A204.1 (cell line): ENCODE data around the gene FAM222B.
A peak's percentile ranks its signal among the peaks of the same experiment; 100 is the strongest.
"Not testable (repeated sequence)": the region's sequence is repeated elsewhere in the genome, so short reads cannot be mapped to it uniquely, and the experiment has no call there.

ENCODE experiments used
- FAIRE-seq: peaks from 2 replicates; lab custom pipeline; 2012; peaks lifted over from hg19 to GRCh38; lab: Jason Lieb, UNC

FAM222B gene

GRCh38 chr17:28867276-28867675, 24.7 kb upstream of the FAM222B start:
- no peak for FAIRE-seq

GRCh38 chr17:28865946-28866752, 23.6 kb upstream of the FAM222B start:
- FAIRE-seq = no peak

- no peak for FAIRE-seq
These were observed 22.6 kb upstream of the FAM222B start for GRCh38 chr17:28864991-28865849.

DNA sequence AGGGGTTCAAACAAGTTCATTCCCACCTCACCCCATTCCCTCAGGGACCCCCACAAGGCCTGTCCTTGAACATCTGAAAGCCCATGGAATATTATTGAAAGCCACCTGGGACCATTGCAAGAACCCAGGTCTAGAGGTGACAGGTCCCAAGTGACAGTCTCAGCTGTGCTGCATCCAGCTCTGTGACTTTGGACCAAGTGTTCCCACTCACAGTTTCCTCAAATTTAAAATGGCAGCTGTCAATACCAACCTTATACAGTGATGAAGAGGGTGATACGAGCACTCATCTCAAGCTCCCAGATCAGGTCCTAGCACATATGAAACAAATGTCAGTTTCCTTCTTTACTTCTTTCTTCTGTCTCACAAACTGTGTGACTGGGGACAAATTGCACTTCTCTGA, 21.4 kb upstream of the FAM222B start:
- FAIRE-seq = no peak

GRCh38 chr17:28862561-28862960, 20.0 kb upstream of the FAM222B start:
- FAIRE-seq = no peak

DNA sequence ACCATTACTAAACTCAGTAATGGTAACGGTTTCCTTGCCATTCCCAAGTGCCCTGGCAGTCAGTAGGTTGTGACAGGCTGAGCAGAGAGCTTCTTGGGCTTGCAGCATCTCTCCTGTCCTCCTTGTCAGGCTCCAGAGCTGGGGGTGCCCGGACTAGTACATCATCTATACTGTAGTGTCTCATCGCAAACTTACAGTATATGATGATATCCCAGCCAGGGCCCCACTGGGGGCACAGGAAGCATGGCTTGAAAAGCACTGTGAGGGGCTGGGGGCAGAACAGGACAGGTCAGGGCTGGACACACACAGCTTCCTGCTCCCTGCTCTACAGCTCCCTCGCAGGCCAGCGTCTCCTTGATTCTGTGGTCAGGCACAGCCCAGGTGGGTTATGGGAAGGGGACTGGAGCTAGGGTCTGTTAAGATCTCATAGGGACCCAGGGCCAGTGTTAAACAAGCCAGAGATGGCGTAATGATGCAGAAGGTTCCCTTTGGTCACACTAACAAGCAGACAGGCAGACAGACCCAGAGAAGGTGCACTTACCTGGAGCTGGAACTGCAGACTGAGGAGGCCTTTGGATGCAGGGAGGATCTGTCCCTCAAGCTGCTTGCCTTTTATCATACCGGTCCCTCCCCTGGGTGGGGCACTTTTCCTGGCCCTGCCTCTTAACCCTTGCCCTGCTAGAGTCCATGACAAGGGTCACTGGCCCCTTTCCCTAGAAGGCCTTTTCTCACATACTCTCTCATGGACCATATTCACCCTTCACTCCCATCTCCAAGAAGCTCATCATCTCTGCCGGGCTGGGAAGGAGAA, 19.0 kb upstream of the FAM222B start:
- no peak for FAIRE-seq

DNA sequence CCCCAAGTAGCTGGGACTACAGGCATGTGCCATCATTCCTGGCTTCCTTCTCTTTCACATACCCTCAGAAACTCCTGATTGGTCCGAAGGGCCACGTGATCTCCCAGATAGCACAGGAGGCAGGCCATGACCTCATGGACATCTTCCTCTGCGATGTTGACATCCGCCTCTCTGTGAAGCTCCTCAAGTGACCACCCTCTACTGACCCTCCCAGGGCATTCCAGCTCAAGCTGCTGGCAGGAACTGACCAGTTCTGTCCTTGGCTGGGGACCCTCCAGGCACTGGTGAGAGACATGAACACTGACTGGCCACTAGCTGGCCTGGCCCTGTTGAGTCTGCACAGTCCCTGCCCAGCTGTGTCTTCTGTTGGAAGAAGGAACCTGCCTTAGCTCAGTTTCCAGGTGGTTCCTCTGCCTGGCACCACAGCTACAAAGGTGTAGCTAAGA, 17.8 kb upstream of the FAM222B start:
- no peak for FAIRE-seq

- FAIRE-seq = no peak
These were observed 16.3 kb upstream of the FAM222B start for GRCh38 chr17:28858801-28859355.

- no peak for FAIRE-seq
These were observed 15.6 kb upstream of the FAM222B start for GRCh38 chr17:28857905-28858800.

- no peak for FAIRE-seq
These were observed 13.5 kb upstream of the FAM222B start for GRCh38 chr17:28856028-28856574.

- no peak for FAIRE-seq
These were observed 12.7 kb upstream of the FAM222B start for GRCh38 chr17:28855336-28855679.

DNA sequence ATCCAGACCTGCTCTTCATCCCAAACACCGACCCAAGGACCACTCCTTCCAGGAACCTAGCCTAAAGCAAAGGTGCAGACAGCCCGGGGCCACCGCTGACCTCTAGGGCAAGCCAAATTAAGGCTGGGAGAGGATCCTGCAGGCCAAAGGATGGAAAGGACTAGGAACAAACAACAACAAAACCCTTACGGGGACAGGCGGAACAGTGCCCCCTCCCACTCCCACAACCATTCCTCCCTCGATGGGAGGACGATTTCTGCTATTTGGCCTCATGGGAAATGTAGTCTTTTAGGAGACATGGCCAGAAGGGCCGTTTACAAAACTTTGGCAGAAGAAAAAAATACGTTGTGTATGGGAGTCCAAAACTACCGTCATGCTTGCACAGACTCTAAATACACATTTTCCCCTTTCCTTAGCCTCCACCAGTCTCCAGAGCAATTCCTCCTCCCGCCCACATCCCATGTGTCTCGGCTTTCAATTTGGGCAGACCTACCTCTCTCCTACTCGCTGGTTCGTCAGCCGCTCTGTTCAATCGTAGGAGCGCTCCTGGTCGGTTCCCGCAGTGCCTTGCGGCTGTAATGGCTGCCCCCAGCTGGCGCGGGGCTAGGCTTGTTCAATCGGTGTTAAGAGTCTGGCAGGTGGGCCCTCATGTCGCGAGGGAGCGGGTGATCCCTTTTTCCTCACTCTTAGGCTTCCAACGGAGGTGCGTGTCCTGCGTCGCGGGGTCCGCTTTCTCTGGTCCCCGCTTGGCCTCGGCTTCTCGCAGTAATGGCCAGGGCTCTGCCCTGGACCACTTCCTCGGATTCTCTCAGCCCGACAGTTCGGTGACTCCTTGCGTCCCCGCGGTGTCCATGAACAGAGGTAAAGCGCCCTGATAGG, 12.1 kb upstream of the FAM222B start, which contains the start of gene ERAL1:
Gene ERAL1 (plus strand): TSS at position 560 of the 879 bp plus-strand sequence. CDS start 19 bp downstream, at position 579.
- FAIRE-seq = peak; percentile 86

- no peak for FAIRE-seq
These were observed 10.7 kb upstream of the FAM222B start for GRCh38 chr17:28853295-28853694.

GRCh38 chr17:28849281-28849680, 6.7 kb upstream of the FAM222B start:
- no peak for FAIRE-seq

DNA sequence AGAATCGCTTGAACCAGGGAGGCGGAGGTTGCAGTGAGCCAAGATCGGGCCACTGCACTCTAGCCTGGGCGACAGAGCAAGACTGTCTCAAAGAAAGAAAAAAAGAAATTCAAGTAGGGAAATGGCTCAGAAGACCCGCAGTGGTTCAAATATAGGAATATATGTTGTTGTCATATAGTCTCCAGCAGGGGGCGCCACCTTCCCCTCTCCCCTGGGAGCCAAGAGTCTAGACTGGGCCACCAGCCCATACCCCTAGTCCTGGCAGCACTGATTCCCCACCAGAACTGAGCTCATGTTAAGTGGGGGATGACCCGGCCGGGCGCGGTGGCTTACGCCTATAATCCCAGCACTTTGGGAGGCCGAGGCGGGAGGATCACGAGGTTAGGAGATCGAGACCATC, 6.1 kb upstream of the FAM222B start:
- FAIRE-seq = not testable (repeated sequence)

GRCh38 chr17:28846699-28847098, 4.1 kb upstream of the FAM222B start:
- FAIRE-seq = not testable (repeated sequence)

- FAIRE-seq = no peak
These were observed 3.6 kb upstream of the FAM222B start for GRCh38 chr17:28846231-28846630.

- peak; percentile 85 for FAIRE-seq
These were observed 1.2 kb upstream of the FAM222B start for GRCh38 chr17:28843816-28844148.

- FAIRE-seq = no peak
These were observed 699 bp downstream of the FAM222B start for GRCh38 chr17:28841901-28842281.

DNA sequence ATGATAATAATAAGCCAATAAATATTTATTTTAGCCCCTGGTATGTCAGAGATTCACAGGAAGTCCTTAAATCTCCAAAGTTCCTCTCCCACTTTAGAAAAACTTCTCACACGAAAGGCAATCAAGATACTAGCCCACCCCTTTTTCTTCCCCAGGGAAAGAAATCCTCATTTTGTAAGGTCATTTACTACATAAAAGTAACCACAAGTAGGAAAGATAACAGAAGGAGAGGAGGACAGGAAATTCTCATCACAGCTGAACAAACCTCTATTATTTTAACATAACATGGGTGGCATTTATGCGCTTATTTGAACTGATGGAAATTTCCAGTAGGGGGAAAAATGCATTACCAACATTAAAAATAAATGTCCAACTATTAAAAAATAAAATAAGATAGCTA, 3.4 kb downstream of the FAM222B start:
- FAIRE-seq = no peak
